Esophagus muscularis mucosa (tissue), 4 donors: ENCODE measurements around the gene PHF20.

ENCODE experiments used
- CTCF ChIP-seq, 3 experiments: fragments of 200-600 bp in 2 of 3; fragments of 450-650 bp in 1 of 3; sonication (generic) in 2 of 3; IDR thresholded peaks; one replicate each; pipeline ENCODE4 v1.5.1; 2017 to 2019; ENCODE audit warnings: antibody characterized with exemption in 3 of 3, mild to moderate bottlenecking in 2 of 3, moderate library complexity in 1 of 3
- EP300 ChIP-seq: sonication (generic); formaldehyde crosslinking; IDR thresholded peaks from one replicate; pipeline ENCODE4 v1.6.1; 2017; ENCODE audit warnings: antibody characterized with exemption
- POLR2AphosphoS5 ChIP-seq, 2 donors: sonication (generic); formaldehyde crosslinking; IDR thresholded peaks; one replicate each; pipeline ENCODE4 v1.6.1; 2017; ENCODE audit warnings: antibody characterized with exemption in 2 of 2

- no peak for TF ChIP-seq EP300
- no peak for TF ChIP-seq CTCF (IDR thresholded peaks at IDR 0.05)
- TF ChIP-seq POLR2AphosphoS5 (IDR thresholded peaks at IDR 0.05) = no peak
These were observed 121.1 kb downstream of the PHF20 start for GRCh38 chr20:35892871-35893270.
